GM19043 (cell line): ENCODE results near the gene PDGFA.

ENCODE experiments used
- ATAC-seq: cut with Tn5 transposase; IDR thresholded peaks from one replicate; pipeline ENCODE4 v1.9.1; 2021; ENCODE audit warnings: low read depth; ENCODE audit not compliant: unreplicated experiment

The PDGFA gene

DNA sequence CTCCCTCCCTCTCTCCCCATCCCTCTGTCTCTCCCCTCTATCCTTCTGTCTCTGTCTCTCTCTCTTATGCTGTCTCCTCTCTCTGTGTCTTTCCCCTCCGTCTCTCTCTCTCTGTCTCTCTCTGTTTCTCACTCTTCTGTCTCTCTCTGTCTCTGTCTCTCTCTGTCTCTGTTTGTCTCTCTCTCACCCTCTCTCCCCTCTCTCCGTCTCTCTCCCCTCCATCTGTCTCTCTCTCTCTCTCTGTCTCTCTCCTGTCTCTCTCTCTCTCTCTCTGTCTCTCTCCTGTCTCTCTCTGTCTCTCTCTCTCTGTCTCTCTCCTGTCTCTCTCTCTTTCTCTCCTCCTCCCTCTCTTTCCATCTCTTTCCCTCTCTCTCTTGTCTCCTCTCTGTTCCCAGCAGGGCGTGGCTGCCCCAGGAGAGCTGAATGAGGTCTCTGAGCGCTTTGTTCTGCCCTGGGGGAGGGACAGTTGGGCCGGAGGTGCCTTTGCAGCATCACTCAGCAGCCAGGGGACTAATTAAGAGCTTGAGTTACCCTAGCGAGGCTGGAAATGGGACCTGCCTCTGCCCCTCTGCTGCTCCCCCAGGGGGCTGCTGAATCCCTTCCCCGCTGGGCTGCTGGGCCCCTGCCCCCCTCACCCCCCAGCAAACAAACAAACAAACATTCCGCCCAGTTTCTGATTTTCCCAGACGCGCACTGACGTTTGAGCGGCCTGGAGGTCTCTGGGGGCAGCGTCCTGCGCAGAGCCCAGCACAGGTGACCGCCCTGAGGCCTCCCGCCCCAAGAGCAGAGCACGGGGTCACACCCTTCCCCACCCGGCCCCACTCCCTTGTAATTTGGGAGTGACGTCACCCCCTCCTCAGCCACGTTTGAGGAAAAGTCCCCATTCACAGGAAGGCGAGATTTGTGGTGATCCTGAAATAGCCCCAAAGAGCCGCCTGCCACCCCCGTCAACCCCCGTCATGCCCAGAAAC, 68.1 kb downstream of the PDGFA start:
- no peak for ATAC-seq

DNA sequence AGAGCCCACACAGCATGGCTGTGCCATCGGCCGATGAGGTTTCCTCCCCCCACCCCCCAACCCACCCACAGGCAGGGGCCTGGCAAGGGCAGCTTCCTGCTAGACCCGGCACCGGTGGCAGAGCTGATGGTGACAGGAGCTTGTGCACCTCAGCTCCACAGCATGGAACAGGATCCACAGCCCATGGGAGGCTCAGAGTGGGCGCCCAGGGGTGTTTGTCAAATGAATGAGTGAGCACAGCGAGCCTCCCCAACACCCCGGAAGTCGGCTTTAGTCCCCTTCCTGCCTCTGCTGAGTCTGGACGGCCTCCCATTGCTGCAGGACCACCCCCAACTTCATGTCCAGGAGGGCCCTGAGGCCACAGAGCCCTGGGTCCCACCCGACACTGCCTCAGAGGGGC, 68.9 kb downstream of the PDGFA start:
- ATAC-seq, result no peak

DNA sequence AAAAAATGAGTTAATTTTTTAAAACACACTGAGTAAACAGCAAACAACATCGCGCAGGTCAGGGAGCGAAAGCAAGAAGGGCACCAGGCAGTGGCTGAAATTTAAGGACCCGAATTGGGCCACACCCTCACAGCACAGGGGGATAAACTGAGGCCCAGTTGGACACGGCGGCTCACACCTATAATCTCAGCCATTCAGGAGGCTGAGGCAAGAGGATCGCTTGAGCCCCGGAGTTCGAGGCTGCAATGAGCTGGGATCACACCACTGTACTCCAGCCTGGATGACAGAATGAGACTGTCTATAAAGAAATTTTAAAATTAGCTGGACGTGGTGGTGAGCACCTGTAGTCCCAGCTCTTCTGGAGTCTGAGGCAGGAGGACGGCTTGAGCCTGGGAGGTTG, 69.6 kb downstream of the PDGFA start:
- ATAC-seq, result no peak

DNA sequence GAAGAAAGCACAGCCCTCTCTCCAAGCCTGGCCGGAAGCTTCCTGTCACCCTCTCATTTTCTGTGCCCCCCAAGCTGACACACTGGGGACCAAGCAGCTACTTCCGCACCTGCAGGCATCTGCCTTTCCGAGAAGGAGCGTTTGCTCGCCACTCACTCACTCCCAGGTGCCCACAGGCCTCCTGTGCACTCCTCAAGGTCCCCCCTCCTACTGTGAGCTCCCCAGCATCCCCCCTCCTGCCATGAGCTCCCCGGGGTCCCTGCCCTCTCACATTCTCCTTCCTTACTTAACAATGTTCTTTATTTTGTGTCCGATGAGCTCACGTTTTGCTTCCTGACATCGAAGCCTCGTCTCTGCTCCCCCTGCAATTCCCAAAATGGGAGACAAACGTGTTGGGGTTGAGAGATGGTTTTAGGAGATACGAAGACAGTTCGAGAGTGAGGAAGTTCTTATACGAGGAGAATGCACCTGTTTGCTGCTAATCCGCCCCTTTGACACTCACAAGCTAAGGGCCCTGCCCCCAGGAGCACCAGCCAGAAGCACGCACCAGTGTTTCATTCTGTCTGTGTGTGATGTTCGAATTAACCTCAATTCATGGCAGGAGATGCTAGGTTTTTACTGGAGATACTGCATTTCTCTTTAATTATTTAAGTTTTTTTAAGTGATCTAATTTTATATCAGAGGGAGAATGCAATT, 70.2 kb downstream of the PDGFA start:
- ATAC-seq, result no peak

DNA sequence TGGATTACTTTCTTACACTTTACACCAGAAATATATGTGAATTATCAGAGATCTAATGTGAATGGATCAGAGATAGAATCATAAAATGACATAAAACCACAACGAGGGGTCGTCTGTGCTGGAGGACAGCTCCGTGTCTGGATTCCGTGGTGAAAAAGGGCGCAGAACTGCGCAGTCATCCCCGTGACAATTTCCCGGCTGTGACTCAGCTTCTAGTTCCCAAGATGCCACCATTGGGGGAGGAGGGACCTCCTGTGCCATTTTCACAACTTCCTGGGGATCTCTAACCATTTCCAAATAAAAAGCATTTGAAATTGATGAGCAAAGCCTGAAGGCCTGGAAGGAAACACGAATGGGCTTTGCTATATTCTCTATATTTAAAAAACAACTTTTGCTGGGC, 72.1 kb downstream of the PDGFA start:
- no peak for ATAC-seq
